Activated T-helper 1 cell treated with Interleukin-2 at 50 U/mL for 16 hours (primary cell): ENCODE measurements around the gene SYNGR3.
"Not testable (repeated sequence)": the region's sequence is repeated elsewhere in the genome, so short reads cannot be mapped to it uniquely, and the experiment has no call there.

Experiments used
- DNase-seq: peaks from one replicate; pipeline ENCODE4 v3.0.0-alpha.2; 2020; ENCODE audit warnings: low read depth

Gene SYNGR3

GRCh38 chr16:1959269-1960039 lies 30.3 kb upstream of the SYNGR3 start, which contains the start of gene NDUFB10:
NDUFB10 (plus strand) TSS chr16:1959538; CDS start chr16:1959625, 87 bp downstream.
- DNase-seq = peak; percentile 88

GRCh38 chr16:1960665-1961630 lies 28.8 kb upstream of the SYNGR3 start:
- DNase-seq = no peak

GRCh38 chr16:1961651-1962067 lies 28.1 kb upstream of the SYNGR3 start:
- DNase-seq = no peak

GRCh38 chr16:1962161-1963153 lies 27.3 kb upstream of the SYNGR3 start:
- not testable (repeated sequence) for DNase-seq

- DNase-seq = no peak
These were observed 25.8 kb upstream of the SYNGR3 start for GRCh38 chr16:1963806-1964505.

GRCh38 chr16:1964506-1965395 lies 25.0 kb upstream of the SYNGR3 start, which contains the start of gene RPS2:
RPS2 (minus strand) TSS chr16:1964826; CDS start chr16:1964625, 201 bp downstream.
- peak; percentile 96 for DNase-seq

- DNase-seq = no peak
These were observed 24.3 kb upstream of the SYNGR3 start for GRCh38 chr16:1965396-1966001.

GRCh38 chr16:1966460-1966859 lies 23.3 kb upstream of the SYNGR3 start, which contains the start of gene RNF151:
RNF151 (plus strand) TSS chr16:1966856; CDS start chr16:1966882, 26 bp downstream.
- DNase-seq = no peak

GRCh38 chr16:1968146-1968953 lies 21.4 kb upstream of the SYNGR3 start:
- no peak for DNase-seq

- DNase-seq = peak; percentile 98
These were observed 17.8 kb upstream of the SYNGR3 start, which contains the start of gene TBL3 for GRCh38 chr16:1971796-1972489. TBL3 (plus strand) TSS chr16:1972053; CDS start chr16:1972165, 112 bp downstream.

GRCh38 chr16:1972490-1972877 lies 17.3 kb upstream of the SYNGR3 start:
- no peak for DNase-seq

GRCh38 chr16:1973461-1974156 lies 16.2 kb upstream of the SYNGR3 start:
- DNase-seq = no peak

- DNase-seq = no peak
These were observed 15.4 kb upstream of the SYNGR3 start for GRCh38 chr16:1974157-1975070.

- DNase-seq = no peak
These were observed 14.1 kb upstream of the SYNGR3 start for GRCh38 chr16:1975432-1976215.

- DNase-seq = no peak
These were observed 13.6 kb upstream of the SYNGR3 start for GRCh38 chr16:1976216-1976520.
